ENCODE results near the gene MCTP1. TPM values are rescaled to one million over a fixed set of nuclear protein-coding genes. Genes with fewer than 3 reads are reported as not detected.

MCTP1 gene
- total RNA-seq, 2 experiments from 2014 or later, result not detected

GRCh38 chr5:95281226-95281625, 3.7 kb downstream of the MCTP1 start:
- CTCF ChIA-PET, result interaction anchor here (1.1 kb wide), 1 partner anchor 54 kb away, joined by 3 read pairs; no protein-coding TSS in a partner anchor
- Mint-ChIP-seq H3K9me3 (no peaks in the 10 kb centered on the region), H3K4me1 (ENCODE audit: low read depth) (peaks cover 9% of the 10 kb centered on the region), H3K36me3 (ENCODE audit: low read depth) (no peaks in the 10 kb centered on the region), H3K27me3 (ENCODE audit: low read depth) (peaks cover 31% of the 10 kb centered on the region), H3K4me3 (no peak overlapping the region), H3K27ac (no peak overlapping the region)
- no peak for DNase-seq
- intact Hi-C loops (cut with micrococcal nuclease), result loop anchor here (10.0 kb wide), 2 partner anchors 274 to 344 kb away; partner anchors contain the start of genes ARSK, GPR150 and SKIC3

- no peak overlapping the region for H3K27ac Mint-ChIP-seq
- no peak overlapping the region for H3K4me3 Mint-ChIP-seq
- intact Hi-C loops (cut with micrococcal nuclease), result loop anchor here (10.0 kb wide), 2 partner anchors 274 to 344 kb away; partner anchors contain the start of genes ARSK, GPR150 and SKIC3
- no peaks in the 10 kb centered on the region for H3K9me3 Mint-ChIP-seq
- H3K27me3 Mint-ChIP-seq (ENCODE audit: low read depth), result peaks cover 33% of the 10 kb centered on the region
- H3K4me1 Mint-ChIP-seq (ENCODE audit: low read depth), result peaks cover 9% of the 10 kb centered on the region
- CTCF ChIA-PET, result interaction anchor here (0.5 to 1.1 kb wide), 2 partner anchors 54 to 1134 kb away, joined by 3 read pairs; no protein-coding TSS in a partner anchor
- no peak for DNase-seq
- no peaks in the 10 kb centered on the region for H3K36me3 Mint-ChIP-seq (ENCODE audit: low read depth)
These were observed 4.3 kb downstream of the MCTP1 start for GRCh38 chr5:95280401-95281095.

GRCh38 chr5:95274011-95274410, 10.9 kb downstream of the MCTP1 start:
- H3K4me3 Mint-ChIP-seq, result no peak overlapping the region
- no peaks in the 10 kb centered on the region for H3K9me3 Mint-ChIP-seq
- no peaks in the 10 kb centered on the region for H3K36me3 Mint-ChIP-seq (ENCODE audit: low read depth)
- CTCF ChIA-PET, result no interaction called here
- peaks cover 11% of the 10 kb centered on the region for H3K27me3 Mint-ChIP-seq (ENCODE audit: low read depth)
- intact Hi-C loops (cut with micrococcal nuclease), result no loop called here
- H3K27ac Mint-ChIP-seq, result no peak overlapping the region
- H3K4me1 Mint-ChIP-seq (ENCODE audit: low read depth), result no peaks in the 10 kb centered on the region
- no peak for DNase-seq

GRCh38 chr5:95272316-95272929, 12.5 kb downstream of the MCTP1 start:
- CTCF ChIA-PET, result no interaction called here
- Mint-ChIP-seq H3K36me3 (ENCODE audit: low read depth) (no peaks in the 10 kb centered on the region), H3K27ac (no peak overlapping the region), H3K9me3 (no peaks in the 10 kb centered on the region), H3K4me1 (ENCODE audit: low read depth) (no peaks in the 10 kb centered on the region), H3K27me3 (ENCODE audit: low read depth) (peaks cover 7% of the 10 kb centered on the region), H3K4me3 (no peak overlapping the region)
- DNase-seq, result no peak
- intact Hi-C loops (cut with micrococcal nuclease), result no loop called here

GRCh38 chr5:95262933-95263660, 21.8 kb downstream of the MCTP1 start:
- Mint-ChIP-seq H3K4me1 (ENCODE audit: low read depth) (no peaks in the 10 kb centered on the region), H3K27me3 (ENCODE audit: low read depth) (peaks cover 6% of the 10 kb centered on the region), H3K4me3 (no peak overlapping the region), H3K36me3 (ENCODE audit: low read depth) (no peaks in the 10 kb centered on the region), H3K9me3 (no peaks in the 10 kb centered on the region), H3K27ac (no peak overlapping the region)
- intact Hi-C loops (cut with micrococcal nuclease), result no loop called here
- DNase-seq, result no peak
- CTCF ChIA-PET, result interaction anchor here (0.7 kb wide), 1 partner anchor 12 kb away, joined by 3 read pairs; no protein-coding TSS in a partner anchor

GRCh38 chr5:95261437-95262175, 23.3 kb downstream of the MCTP1 start:
- no peaks in the 10 kb centered on the region for H3K4me1 Mint-ChIP-seq (ENCODE audit: low read depth)
- no peaks in the 10 kb centered on the region for H3K9me3 Mint-ChIP-seq
- H3K27ac Mint-ChIP-seq, result no peak overlapping the region
- no peak overlapping the region for H3K4me3 Mint-ChIP-seq
- DNase-seq, result peak; percentile 38
- H3K36me3 Mint-ChIP-seq (ENCODE audit: low read depth), result no peaks in the 10 kb centered on the region
- H3K27me3 Mint-ChIP-seq (ENCODE audit: low read depth), result peaks cover 6% of the 10 kb centered on the region
- intact Hi-C loops (cut with micrococcal nuclease), result loop anchor here (1.0 kb wide), 1 partner anchor 293 kb away; no protein-coding TSS in a partner anchor
- CTCF ChIA-PET, result interaction anchor here (0.8 to 0.9 kb wide), 2 partner anchors 23 to 292 kb away, joined by 3 to 5 read pairs; partner anchors contain the start of gene MCTP1

GRCh38 chr5:95256991-95257390, 27.9 kb downstream of the MCTP1 start:
- intact Hi-C loops (cut with micrococcal nuclease), result no loop called here
- DNase-seq, result no peak
- Mint-ChIP-seq H3K4me3 (no peak overlapping the region), H3K36me3 (ENCODE audit: low read depth) (no peaks in the 10 kb centered on the region), H3K27ac (no peak overlapping the region), H3K27me3 (ENCODE audit: low read depth) (peaks cover 9% of the 10 kb centered on the region), H3K4me1 (ENCODE audit: low read depth) (no peaks in the 10 kb centered on the region), H3K9me3 (no peaks in the 10 kb centered on the region)
- CTCF ChIA-PET, result interaction anchor here (1.6 kb wide), 1 partner anchor 288 kb away, joined by 6 read pairs; no protein-coding TSS in a partner anchor

- no peaks in the 10 kb centered on the region for H3K9me3 Mint-ChIP-seq
- peaks cover 9% of the 10 kb centered on the region for H3K27me3 Mint-ChIP-seq (ENCODE audit: low read depth)
- H3K27ac Mint-ChIP-seq, result no peak overlapping the region
- intact Hi-C loops (cut with micrococcal nuclease), result no loop called here
- H3K4me3 Mint-ChIP-seq, result no peak overlapping the region
- no peaks in the 10 kb centered on the region for H3K4me1 Mint-ChIP-seq (ENCODE audit: low read depth)
- CTCF ChIA-PET, result interaction anchor here (1.6 kb wide), 1 partner anchor 288 kb away, joined by 6 read pairs; no protein-coding TSS in a partner anchor
- no peaks in the 10 kb centered on the region for H3K36me3 Mint-ChIP-seq (ENCODE audit: low read depth)
- no peak for DNase-seq
These were observed 28.4 kb downstream of the MCTP1 start for GRCh38 chr5:95256446-95256845.

GRCh38 chr5:95252801-95253200, 32.1 kb downstream of the MCTP1 start:
- no peak for DNase-seq
- Mint-ChIP-seq H3K9me3 (peaks cover 4% of the 10 kb centered on the region), H3K27ac (no peak overlapping the region), H3K4me1 (ENCODE audit: low read depth) (no peaks in the 10 kb centered on the region), H3K27me3 (ENCODE audit: low read depth) (peaks cover 8% of the 10 kb centered on the region), H3K4me3 (no peak overlapping the region), H3K36me3 (ENCODE audit: low read depth) (no peaks in the 10 kb centered on the region)
- CTCF ChIA-PET, result no interaction called here
- intact Hi-C loops (cut with micrococcal nuclease), result no loop called here

GRCh38 chr5:95251185-95251584, 33.7 kb downstream of the MCTP1 start:
- DNase-seq, result no peak
- Mint-ChIP-seq H3K9me3 (peaks cover 4% of the 10 kb centered on the region), H3K4me1 (ENCODE audit: low read depth) (no peaks in the 10 kb centered on the region), H3K36me3 (ENCODE audit: low read depth) (no peaks in the 10 kb centered on the region), H3K27me3 (ENCODE audit: low read depth) (peaks cover 13% of the 10 kb centered on the region), H3K4me3 (no peak overlapping the region), H3K27ac (no peak overlapping the region)
- intact Hi-C loops (cut with micrococcal nuclease), result no loop called here
- CTCF ChIA-PET, result interaction anchor here (1.5 kb wide), 1 partner anchor 13 kb away, joined by 3 read pairs; no protein-coding TSS in a partner anchor

- no peak for DNase-seq
- CTCF ChIA-PET, result no interaction called here
- no peak overlapping the region for H3K4me3 Mint-ChIP-seq
- intact Hi-C loops (cut with micrococcal nuclease), result no loop called here
- no peaks in the 10 kb centered on the region for H3K36me3 Mint-ChIP-seq (ENCODE audit: low read depth)
- peaks cover 12% of the 10 kb centered on the region for H3K27me3 Mint-ChIP-seq (ENCODE audit: low read depth)
- H3K9me3 Mint-ChIP-seq, result peaks cover 5% of the 10 kb centered on the region
- H3K4me1 Mint-ChIP-seq (ENCODE audit: low read depth), result no peaks in the 10 kb centered on the region
- no peak overlapping the region for H3K27ac Mint-ChIP-seq
These were observed 40.4 kb downstream of the MCTP1 start for GRCh38 chr5:95244479-95244878.

GRCh38 chr5:95241635-95242034, 43.3 kb downstream of the MCTP1 start:
- Mint-ChIP-seq H3K27ac (no peak overlapping the region), H3K4me1 (ENCODE audit: low read depth) (no peaks in the 10 kb centered on the region), H3K27me3 (ENCODE audit: low read depth) (peaks cover 8% of the 10 kb centered on the region), H3K9me3 (peaks cover 4% of the 10 kb centered on the region), H3K36me3 (ENCODE audit: low read depth) (no peaks in the 10 kb centered on the region), H3K4me3 (no peak overlapping the region)
- DNase-seq, result no peak
- intact Hi-C loops (cut with micrococcal nuclease), result loop anchor here (1.0 to 2.0 kb wide), 2 partner anchors 161 to 350 kb away; no protein-coding TSS in a partner anchor
- CTCF ChIA-PET, result no interaction called here

All from activated naive CD4-positive, alpha-beta T cell treated with anti-CD3 and anti-CD28 coated beads for 36 hours (primary cell).